ENCODE results near the gene SNAI3.

The SNAI3 gene

DNA sequence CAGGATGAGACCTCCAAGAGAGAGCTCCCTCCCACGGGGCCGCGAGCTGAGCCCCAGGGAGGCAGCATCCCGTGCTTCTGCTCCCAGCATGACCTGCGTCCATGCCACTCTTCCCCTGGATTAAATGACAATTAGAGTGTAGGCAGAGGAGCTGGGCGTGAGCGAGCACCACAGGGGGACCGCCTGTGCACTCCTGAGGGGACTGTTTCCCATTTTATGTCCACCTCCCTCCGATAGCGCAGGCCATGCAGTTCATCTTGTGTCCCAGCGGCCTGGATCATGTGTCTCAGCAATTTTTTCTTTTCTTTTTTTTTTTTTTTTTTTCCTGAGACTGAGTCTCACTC is 53.7 kb downstream of the SNAI3 start:
- TF ChIP-seq, protein P1, sequence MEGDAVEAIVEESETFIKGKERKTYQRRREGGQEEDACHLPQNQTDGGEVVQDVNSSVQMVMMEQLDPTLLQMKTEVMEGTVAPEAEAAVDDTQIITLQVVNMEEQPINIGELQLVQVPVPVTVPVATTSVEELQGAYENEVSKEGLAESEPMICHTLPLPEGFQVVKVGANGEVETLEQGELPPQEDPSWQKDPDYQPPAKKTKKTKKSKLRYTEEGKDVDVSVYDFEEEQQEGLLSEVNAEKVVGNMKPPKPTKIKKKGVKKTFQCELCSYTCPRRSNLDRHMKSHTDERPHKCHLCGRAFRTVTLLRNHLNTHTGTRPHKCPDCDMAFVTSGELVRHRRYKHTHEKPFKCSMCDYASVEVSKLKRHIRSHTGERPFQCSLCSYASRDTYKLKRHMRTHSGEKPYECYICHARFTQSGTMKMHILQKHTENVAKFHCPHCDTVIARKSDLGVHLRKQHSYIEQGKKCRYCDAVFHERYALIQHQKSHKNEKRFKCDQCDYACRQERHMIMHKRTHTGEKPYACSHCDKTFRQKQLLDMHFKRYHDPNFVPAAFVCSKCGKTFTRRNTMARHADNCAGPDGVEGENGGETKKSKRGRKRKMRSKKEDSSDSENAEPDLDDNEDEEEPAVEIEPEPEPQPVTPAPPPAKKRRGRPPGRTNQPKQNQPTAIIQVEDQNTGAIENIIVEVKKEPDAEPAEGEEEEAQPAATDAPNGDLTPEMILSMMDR (IDR thresholded peaks at IDR 0.05; ENCODE audit: unreplicated experiment in 3 of 3), result no peak

DNA sequence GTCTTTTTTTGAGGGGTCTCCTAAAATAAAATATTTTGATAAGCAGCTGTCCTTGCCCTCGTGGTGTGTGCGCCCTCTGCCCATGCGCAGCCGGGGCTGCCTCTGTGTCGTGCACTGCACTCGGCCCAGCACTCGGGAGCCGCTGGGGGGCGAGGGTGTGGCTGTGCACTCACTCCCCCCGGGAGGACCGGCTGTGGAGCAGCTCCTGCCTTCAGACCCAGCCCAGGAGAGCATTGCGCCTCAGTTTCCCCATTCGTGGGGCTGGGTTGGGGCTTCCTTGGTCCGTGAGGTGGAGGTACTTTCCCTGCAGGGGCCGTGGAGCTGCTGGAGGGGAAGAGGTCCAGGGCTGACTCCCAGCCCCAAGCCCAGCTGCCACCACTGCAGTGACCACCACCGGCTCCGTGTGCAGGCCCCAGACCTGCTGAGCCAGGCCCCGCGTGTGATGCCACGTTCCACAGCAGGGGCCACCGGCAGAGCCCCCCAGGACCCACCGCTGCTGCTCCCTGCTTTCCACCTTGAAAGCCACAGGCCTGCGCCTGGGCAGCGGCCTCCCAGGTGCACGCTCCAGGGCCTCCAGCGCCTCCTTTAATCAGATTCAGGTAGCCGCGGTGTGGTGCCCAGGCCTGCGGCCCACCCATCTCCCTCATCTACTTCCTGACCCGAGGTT is 54.3 kb downstream of the SNAI3 start:
- Mint-ChIP-seq H3K36me3 (ENCODE audit: low read depth) (peaks cover 30% of the 10 kb centered on the region), H3K27me3 (ENCODE audit: low read depth) (peaks cover 18% of the 10 kb centered on the region), H3K27ac (no peak overlapping the region), H3K4me3 (no peak overlapping the region), H3K4me1 (no peaks in the 10 kb centered on the region), H3K9me3 (no peaks in the 10 kb centered on the region)
- TF ChIP-seq, protein P1 (IDR thresholded peaks at IDR 0.05; ENCODE audit: unreplicated experiment in 3 of 3), result no peak

More for the DNA sequence above, 53.7 kb downstream of the SNAI3 start:
- H3K9me3 Mint-ChIP-seq, result no peaks in the 10 kb centered on the region
- H3K27ac Mint-ChIP-seq, result no peak overlapping the region
- H3K4me3 Mint-ChIP-seq, result no peak overlapping the region
- H3K27me3 Mint-ChIP-seq (ENCODE audit: low read depth), result peaks cover 23% of the 10 kb centered on the region
- no peaks in the 10 kb centered on the region for H3K4me1 Mint-ChIP-seq
- peaks cover 27% of the 10 kb centered on the region for H3K36me3 Mint-ChIP-seq (ENCODE audit: low read depth)

GRCh38 chr16:88631384-88631783 is 54.9 kb downstream of the SNAI3 start:
- TF ChIP-seq, protein P1 (IDR thresholded peaks at IDR 0.05; ENCODE audit: unreplicated experiment in 3 of 3), result no peak
- Mint-ChIP-seq H3K36me3 (ENCODE audit: low read depth) (peaks cover 36% of the 10 kb centered on the region), H3K4me3 (no peak overlapping the region), H3K9me3 (no peaks in the 10 kb centered on the region), H3K27me3 (ENCODE audit: low read depth) (peaks cover 14% of the 10 kb centered on the region), H3K4me1 (no peaks in the 10 kb centered on the region), H3K27ac (no peak overlapping the region)

GRCh38 chr16:88630941-88631340 is 55.4 kb downstream of the SNAI3 start:
- H3K27me3 Mint-ChIP-seq (ENCODE audit: low read depth), result peaks cover 10% of the 10 kb centered on the region
- TF ChIP-seq, protein P1 (IDR thresholded peaks at IDR 0.05; ENCODE audit: unreplicated experiment in 3 of 3), result no peak
- no peak overlapping the region for H3K4me3 Mint-ChIP-seq
- peaks cover 40% of the 10 kb centered on the region for H3K36me3 Mint-ChIP-seq (ENCODE audit: low read depth)
- no peaks in the 10 kb centered on the region for H3K4me1 Mint-ChIP-seq
- H3K27ac Mint-ChIP-seq, result no peak overlapping the region
- no peaks in the 10 kb centered on the region for H3K9me3 Mint-ChIP-seq

DNA sequence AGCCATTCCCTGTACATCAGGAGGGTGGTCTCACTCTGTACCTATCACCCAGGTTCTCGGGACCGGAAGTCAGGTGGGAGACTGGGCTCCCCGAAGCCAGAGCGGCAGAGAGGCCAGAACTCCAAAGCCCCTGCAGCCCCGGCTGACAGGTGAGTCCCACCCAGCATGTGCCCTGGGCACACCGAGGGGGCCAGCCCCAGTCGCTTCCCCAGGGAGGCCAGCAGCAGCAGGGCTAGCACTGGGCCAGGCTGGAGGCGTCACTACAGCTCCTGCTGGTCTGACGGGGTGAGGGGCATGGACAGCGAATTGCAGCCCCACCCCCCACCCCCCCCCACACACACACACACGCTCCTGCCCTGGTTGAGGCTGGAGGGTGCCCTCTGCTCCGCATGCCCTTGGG is 55.9 kb downstream of the SNAI3 start:
- TF ChIP-seq, protein P1 (IDR thresholded peaks at IDR 0.05; ENCODE audit: unreplicated experiment in 3 of 3), result no peak
- no peak overlapping the region for H3K27ac Mint-ChIP-seq
- H3K4me1 Mint-ChIP-seq, result no peaks in the 10 kb centered on the region
- no peaks in the 10 kb centered on the region for H3K9me3 Mint-ChIP-seq
- peaks cover 40% of the 10 kb centered on the region for H3K36me3 Mint-ChIP-seq (ENCODE audit: low read depth)
- H3K4me3 Mint-ChIP-seq, result no peak overlapping the region
- H3K27me3 Mint-ChIP-seq (ENCODE audit: low read depth), result peaks cover 7% of the 10 kb centered on the region

DNA sequence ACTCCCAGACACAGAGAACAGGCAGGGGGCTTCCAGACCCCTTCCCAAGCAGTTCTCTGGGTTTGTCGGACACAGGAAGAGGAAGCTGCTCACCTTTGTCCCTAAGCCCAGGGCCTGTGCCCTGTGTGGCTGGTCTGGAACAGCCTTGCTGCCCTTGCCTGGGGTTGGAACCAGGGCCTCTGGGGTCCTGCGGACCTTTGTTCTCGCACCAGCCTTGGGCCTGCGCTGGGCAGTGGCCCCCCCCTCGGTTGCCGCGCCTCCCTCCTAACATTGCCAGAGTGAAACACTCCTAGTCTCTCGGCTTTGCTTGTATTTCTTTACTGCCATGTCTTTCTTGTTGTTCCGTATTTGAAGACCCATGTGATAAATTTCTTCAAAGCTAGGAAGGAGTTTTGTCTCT is 56.5 kb downstream of the SNAI3 start:
- Mint-ChIP-seq H3K4me1 (no peaks in the 10 kb centered on the region), H3K27ac (no peak overlapping the region)
- TF ChIP-seq, protein P1 (IDR thresholded peaks at IDR 0.05; ENCODE audit: unreplicated experiment in 3 of 3), result no peak

More for the DNA sequence above, 56.5 kb downstream of the SNAI3 start:
- Mint-ChIP-seq H3K27me3 (ENCODE audit: low read depth) (peaks cover 7% of the 10 kb centered on the region), H3K4me3 (no peak overlapping the region), H3K9me3 (no peaks in the 10 kb centered on the region), H3K36me3 (ENCODE audit: low read depth) (peaks cover 40% of the 10 kb centered on the region)
